K562 (cell line): ENCODE data around the gene GLUL. TPM values are rescaled to one million over a fixed set of nuclear protein-coding genes. Genes with fewer than 3 reads are reported as not detected.

Source experiments
- ARID4B ChIP-seq: sonication (generic); formaldehyde crosslinking; IDR thresholded peaks from 2 replicates; pipeline ENCODE4 v1.8.0; 2022; ENCODE audit warnings: mild to moderate bottlenecking, missing genetic modification reagents
- CHD7 ChIP-seq: fragments of 200-600 bp; sonication (generic); IDR thresholded peaks from one replicate; pipeline ENCODE4 v1.6.1; 2012; ENCODE audit warnings: mild to moderate bottlenecking, low read depth, low read length, inconsistent platforms
- HDAC8 ChIP-seq: fragments of 450-650 bp; IDR thresholded peaks from 2 replicates; pipeline ENCODE4 v1.6.1; 2016; ENCODE audit warnings: mild to moderate bottlenecking, missing genetic modification characterization, moderate library complexity, missing compliant biosample characterization
- KDM1A ChIP-seq, 2 experiments: fragments of 450-650 bp; IDR thresholded peaks; 2 replicates each; pipeline ENCODE4 v1.6.1; 2016; ENCODE audit warnings: mild to moderate bottlenecking in 2 of 2
- OTX1 ChIP-seq: fragments of 450-650 bp; formaldehyde crosslinking; IDR thresholded peaks from 2 replicates; pipeline ENCODE4 v1.4.0; 2022; ENCODE audit warnings: mild to moderate bottlenecking
- PRPF4 ChIP-seq: fragments of 200-400 bp; formaldehyde crosslinking; IDR thresholded peaks from one replicate; pipeline ENCODE4 v1.6.1; 2017; ENCODE audit warnings: low read length, low read depth, mild to moderate bottlenecking; ENCODE audit not compliant: insufficient read depth, poor library complexity, severe bottlenecking
- TBP ChIP-seq: optimal IDR thresholded peaks from 2 replicates; pipeline ENCODE3; 2011; ENCODE audit warnings: low read depth, low read length, improper control_type of control experiment
- WHSC1 ChIP-seq: IDR thresholded peaks from one replicate; pipeline ENCODE4 v1.6.1; 2012; ENCODE audit warnings: low read length, control low read depth, inconsistent platforms
- polyA plus RNA-seq, 8 experiments: library from polyadenylated mRNA; depleted of rRNA in 4 of 8; stranded (reverse) in 5 of 8; unstranded in 3 of 8; fragments of >200 nt; fragmentation: Nextera tagmentation in 2 of 8; fragmentation: Illumina TruSeq in 1 of 8; extraction: Ambion mirVana in 2 of 8; extraction: Trizol in 1 of 8; gene quantifications; 2 replicates each; pipeline versions ENCODE4 v1.2.1 to v1.2.3, GENCODE V29; 2011 to 2014; ENCODE audit warnings: inconsistent platforms in 1 of 8, missing spikeins in 1 of 8
- total RNA-seq, 7 experiments: library from RNA; depleted of rRNA in 6 of 7; stranded (reverse); fragments of >200 nt in 6 of 7; fragmentation: Illumina TruSeq in 2 of 7; extraction: Trizol in 2 of 7; gene quantifications; 2 replicates each; pipeline versions ENCODE4 v1.2.1 to v1.2.3, GENCODE V29; 2011 to 2021; ENCODE audit warnings: low replicate concordance in 1 of 7
- TF ChIP-seq, protein P1 (sequence below): sonication (generic); formaldehyde crosslinking; IDR thresholded peaks from 2 replicates; pipeline ENCODE4 v1.5.0; 2020; ENCODE audit warnings: missing genetic modification reagents

GLUL gene
- total and polyA plus RNA-seq, 9 of the 15 experiments (the other 6 are each of a cell fraction or from before 2014, with no cell fraction given), result 1,088 to 4,222 (median 1,338) TPM

GRCh38 chr1:182337736-182338571 lies 53.6 kb downstream of the GLUL start (continued):
- TF ChIP-seq HDAC8 (tag) (no peak), OTX1 (CRISPR knock-in tag) (peak; percentile 90; the same call in 1 of the 2 replicates), CHD7 (no peak), ARID4B (no peak), PRPF4 (no peak), KDM1A (IDR thresholded peaks at IDR 0.05) (peak; percentile 90 to 94), TBP (peak; percentile 36), WHSC1 (no peak)
- TF ChIP-seq, protein P1, sequence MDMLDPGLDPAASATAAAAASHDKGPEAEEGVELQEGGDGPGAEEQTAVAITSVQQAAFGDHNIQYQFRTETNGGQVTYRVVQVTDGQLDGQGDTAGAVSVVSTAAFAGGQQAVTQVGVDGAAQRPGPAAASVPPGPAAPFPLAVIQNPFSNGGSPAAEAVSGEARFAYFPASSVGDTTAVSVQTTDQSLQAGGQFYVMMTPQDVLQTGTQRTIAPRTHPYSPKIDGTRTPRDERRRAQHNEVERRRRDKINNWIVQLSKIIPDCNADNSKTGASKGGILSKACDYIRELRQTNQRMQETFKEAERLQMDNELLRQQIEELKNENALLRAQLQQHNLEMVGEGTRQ (CRISPR knock-in tag), result no peak
